Chondrocyte (in vitro differentiated cells): ENCODE data around the gene BCL2L13. TPM values are rescaled to one million over a fixed set of nuclear protein-coding genes. Genes with fewer than 3 reads are reported as not detected.

ENCODE experiments used
- DNase-seq: peaks from one replicate; pipeline ENCODE4 v3.0.0; 2021; ENCODE audit warnings: mixed read lengths, low spot score
- H3K27ac Mint-ChIP-seq: one replicate; pipeline ENCODE4 v1.8.0; 2021; ENCODE audit warnings: mild to moderate bottlenecking, moderate library complexity, mixed read lengths; ENCODE audit not compliant: unreplicated experiment
- H3K27me3 Mint-ChIP-seq: 2 replicates; pipeline ENCODE4 v1.8.0; 2021; ENCODE audit warnings: low read depth, mixed read lengths
- H3K36me3 Mint-ChIP-seq: 2 replicates; pipeline ENCODE4 v1.8.0; 2021; ENCODE audit warnings: low read depth, mixed read lengths
- H3K4me1 Mint-ChIP-seq: 2 replicates; pipeline ENCODE4 v1.8.0; 2021; ENCODE audit warnings: low read depth, mild to moderate bottlenecking, mixed read lengths
- H3K4me3 Mint-ChIP-seq: one replicate; pipeline ENCODE4 v1.8.0; 2021; ENCODE audit warnings: mild to moderate bottlenecking, moderate library complexity, mixed read lengths; ENCODE audit not compliant: unreplicated experiment
- H3K9me3 Mint-ChIP-seq: 2 replicates; pipeline ENCODE4 v1.8.0; 2021; ENCODE audit warnings: low read depth, mixed read lengths
- CTCF ChIP-seq: fragments of 200-600 bp; sonication (generic); IDR thresholded peaks from 2 replicates; pipeline ENCODE4 v1.5.0; 2021; ENCODE audit warnings: antibody characterized with exemption, mild to moderate bottlenecking, moderate library complexity
- total RNA-seq: library from RNA; stranded (reverse); gene quantifications from 3 replicates; pipeline ENCODE4 v1.2.1, GENCODE V29; 2021

BCL2L13 gene
- total RNA-seq, 1 donor from 2014 or later: 39.6 TPM

DNA sequence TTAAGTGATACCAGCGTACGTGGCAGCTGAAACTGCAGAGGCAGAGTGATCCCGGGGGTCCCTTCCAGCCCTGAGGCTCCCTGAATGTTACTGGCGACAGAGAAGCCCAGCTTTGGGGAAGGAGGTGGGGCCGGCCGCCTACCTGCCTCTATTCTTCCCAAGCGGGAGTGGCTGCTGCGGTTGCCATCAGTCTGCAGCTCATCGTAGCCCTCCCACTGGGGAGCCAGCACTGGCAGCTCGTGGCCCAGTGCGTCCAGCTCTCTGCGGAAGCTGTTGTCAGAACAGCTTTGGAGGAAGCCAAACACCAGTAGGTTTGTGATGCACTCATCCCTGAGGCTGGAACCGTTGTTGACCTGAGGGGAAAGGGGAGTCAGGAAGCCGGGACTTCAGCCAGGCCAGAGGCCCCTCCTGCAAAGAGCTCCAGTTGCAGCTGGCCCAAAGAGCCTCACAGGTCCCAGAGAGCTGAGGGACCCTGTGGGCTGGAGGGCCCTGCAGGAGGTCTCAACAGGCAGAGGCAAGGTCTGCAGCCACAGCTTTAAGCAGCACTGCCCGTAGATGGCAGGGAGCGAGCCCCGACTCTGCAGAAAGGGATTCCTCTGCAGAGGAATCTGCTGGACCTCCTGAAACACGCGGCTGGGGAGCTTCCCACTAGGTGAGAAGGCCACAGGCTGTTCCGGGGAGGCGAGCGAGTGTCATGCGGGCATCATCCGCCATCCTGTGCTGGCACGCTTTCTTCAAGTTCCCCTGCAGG lies 105.3 kb downstream of the BCL2L13 start:
- no peak overlapping the region for H3K27ac Mint-ChIP-seq
- no peak for TF ChIP-seq CTCF

DNA sequence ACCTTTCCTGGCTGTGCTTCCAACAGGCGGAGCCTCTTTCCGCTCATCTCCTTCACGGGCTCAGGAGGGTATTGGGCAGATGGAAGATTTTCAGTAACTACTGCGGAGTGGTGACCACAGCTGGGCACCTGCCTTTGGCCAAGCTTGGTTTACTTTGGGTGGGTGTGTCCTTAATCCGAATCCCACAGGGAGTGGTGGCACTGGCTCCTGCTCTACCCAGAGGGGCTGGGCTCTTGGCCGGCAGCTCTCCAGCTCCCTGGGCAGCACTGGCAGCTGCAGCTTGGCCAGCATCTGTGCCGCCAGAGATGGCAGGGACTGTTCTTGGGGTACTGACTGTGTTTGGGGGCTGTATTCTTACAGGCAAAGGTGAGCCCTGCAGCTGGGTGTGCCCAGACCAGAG lies 105.9 kb downstream of the BCL2L13 start:
- no peaks in the 10 kb centered on the region for H3K36me3 Mint-ChIP-seq
- H3K27me3 Mint-ChIP-seq: no peaks in the 10 kb centered on the region
- H3K9me3 Mint-ChIP-seq: no peaks in the 10 kb centered on the region
- DNase-seq: no peak
- no peak overlapping the region for H3K27ac Mint-ChIP-seq
- TF ChIP-seq CTCF: no peak
- H3K4me1 Mint-ChIP-seq: no peaks in the 10 kb centered on the region
- H3K4me3 Mint-ChIP-seq: no peak overlapping the region

More for the DNA sequence above, 105.3 kb downstream of the BCL2L13 start:
- Mint-ChIP-seq H3K4me3 (no peak overlapping the region), H3K4me1 (no peaks in the 10 kb centered on the region), H3K36me3 (no peaks in the 10 kb centered on the region), H3K9me3 (no peaks in the 10 kb centered on the region), H3K27me3 (no peaks in the 10 kb centered on the region)
- no peak for DNase-seq

- H3K4me3 Mint-ChIP-seq: no peak overlapping the region
- no peak for DNase-seq
- no peak overlapping the region for H3K27ac Mint-ChIP-seq
- H3K27me3 Mint-ChIP-seq: no peaks in the 10 kb centered on the region
- H3K9me3 Mint-ChIP-seq: no peaks in the 10 kb centered on the region
- no peak for TF ChIP-seq CTCF
- H3K36me3 Mint-ChIP-seq: no peaks in the 10 kb centered on the region
- H3K4me1 Mint-ChIP-seq: no peaks in the 10 kb centered on the region
Observed at GRCh38 chr22:17746916-17747315, 108.4 kb downstream of the BCL2L13 start.

- no peaks in the 10 kb centered on the region for H3K27me3 Mint-ChIP-seq
Observed at GRCh38 chr22:17748555-17749353, 110.2 kb downstream of the BCL2L13 start.

More at GRCh38 chr22:17748555-17749353, 110.2 kb downstream of the BCL2L13 start:
- DNase-seq: no peak
- no peak overlapping the region for H3K4me3 Mint-ChIP-seq
- H3K4me1 Mint-ChIP-seq: no peaks in the 10 kb centered on the region
- H3K27ac Mint-ChIP-seq: no peak overlapping the region
- H3K9me3 Mint-ChIP-seq: no peaks in the 10 kb centered on the region
- peak; percentile 15 for TF ChIP-seq CTCF
- no peaks in the 10 kb centered on the region for H3K36me3 Mint-ChIP-seq
